Jurkat, Clone E6-1 (cell line): ENCODE results near the gene CCT3.
"Not testable (repeated sequence)": the region's sequence is repeated elsewhere in the genome, so short reads cannot be mapped to it uniquely, and the experiment has no call there.

Experiments used
- DNase-seq: peaks from one replicate; pipeline ENCODE4 v3.0.0-alpha.2; 2011; ENCODE audit warnings: low read depth, low spot score
- H3K4me3 ChIP-seq: 2 replicates; pipeline ENCODE4 v1.5.1; 2011; ENCODE audit warnings: mild to moderate bottlenecking, low read length, control low read depth, moderate library complexity

The CCT3 gene

DNA sequence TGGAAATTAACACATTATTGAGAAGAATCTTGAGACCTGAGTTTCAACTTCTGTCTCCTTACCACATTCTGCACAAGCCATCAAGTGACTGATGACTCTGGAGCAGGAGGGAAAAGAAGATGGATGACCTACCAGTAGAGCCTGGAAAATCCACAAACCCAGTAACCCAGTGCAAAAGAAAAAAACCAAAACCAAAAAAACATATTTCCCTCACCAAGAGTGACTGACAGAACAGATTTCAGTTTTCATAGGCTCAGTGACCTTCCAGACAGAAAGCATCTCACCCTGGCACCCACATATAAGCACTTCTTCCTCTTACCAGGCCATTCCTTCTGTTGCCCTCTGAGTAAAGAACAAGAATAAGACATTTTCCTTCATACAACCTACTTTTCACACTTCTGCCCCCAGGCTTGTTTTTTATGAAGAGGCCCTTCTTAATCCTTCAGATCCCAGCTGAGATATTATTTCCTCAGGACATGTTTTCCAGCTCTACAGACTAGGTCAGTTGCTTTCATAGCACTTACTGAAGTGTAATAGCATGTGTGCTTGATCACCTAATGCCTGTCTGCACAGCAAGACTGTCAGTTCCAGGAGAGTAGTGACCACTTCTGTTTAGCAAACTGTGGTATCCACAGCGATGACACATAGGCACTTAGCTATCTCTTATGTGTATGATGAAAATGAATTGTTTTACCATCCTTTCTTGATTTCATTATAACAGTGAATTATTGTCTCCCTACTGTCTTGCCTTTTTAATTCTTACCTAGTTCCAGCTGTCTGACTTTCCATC lies 4.3 kb upstream of the CCT3 start:
- DNase-seq, result no peak

DNA sequence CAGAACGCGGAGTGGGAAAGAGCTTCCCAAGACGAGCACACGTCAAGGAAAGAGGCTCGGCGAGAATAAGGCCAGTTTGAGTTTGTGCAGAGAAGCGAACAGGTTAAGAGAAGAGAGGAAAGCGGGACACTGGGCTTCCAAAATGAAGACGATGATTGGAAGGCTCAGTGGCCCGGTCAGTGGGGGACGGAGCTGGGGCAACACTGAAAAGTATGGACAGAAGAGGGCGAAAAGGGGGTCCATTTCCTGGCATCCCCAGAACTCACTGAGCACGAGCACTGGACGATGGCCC lies 258 bp downstream of the CCT3 start:
- H3K4me3 ChIP-seq, result peak overlapping the region; percentile 80
- DNase-seq, result no peak

More for the DNA sequence above, 4.3 kb upstream of the CCT3 start:
- no peak overlapping the region for H3K4me3 ChIP-seq

DNA sequence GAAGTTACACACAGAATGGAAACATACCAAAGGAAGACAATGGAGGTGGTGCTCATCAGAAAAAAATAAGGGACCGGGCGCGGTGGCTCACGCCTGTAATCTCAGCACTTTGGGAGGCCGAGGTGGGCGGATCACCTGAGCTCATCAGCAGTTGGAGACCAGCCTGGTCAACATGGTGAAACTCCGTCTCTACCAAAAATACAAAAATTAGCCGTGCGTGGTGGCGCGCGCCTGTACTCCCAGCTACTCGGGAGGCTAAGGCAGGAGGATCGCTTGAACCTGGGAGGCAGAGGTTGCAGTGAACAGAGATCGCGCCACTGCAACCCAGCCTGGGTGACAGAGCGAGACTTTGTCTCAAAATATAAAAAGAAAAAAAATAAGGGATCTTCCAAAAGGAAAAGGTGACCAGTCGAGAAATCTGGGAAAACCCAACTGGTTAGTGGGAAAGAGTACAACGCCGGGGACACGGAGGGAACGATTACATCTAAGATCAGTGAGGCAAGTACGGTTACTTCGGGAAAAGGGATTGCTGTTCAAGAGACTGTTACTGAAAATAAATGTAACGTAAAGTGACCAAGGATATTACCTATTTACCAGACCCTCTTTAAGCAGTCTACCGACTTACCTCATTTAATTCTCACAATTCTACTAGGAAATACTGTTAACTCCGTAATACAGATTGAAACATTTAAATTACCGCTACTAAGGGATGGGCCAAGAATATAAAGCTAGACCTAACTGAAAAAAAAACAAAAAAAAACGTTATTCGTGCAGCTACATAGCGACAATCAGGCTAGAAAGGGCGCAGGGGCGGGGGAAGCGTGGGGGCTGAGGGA lies 822 bp downstream of the CCT3 start:
- no peak for DNase-seq
- peak overlapping the region; percentile 80 for H3K4me3 ChIP-seq

DNA sequence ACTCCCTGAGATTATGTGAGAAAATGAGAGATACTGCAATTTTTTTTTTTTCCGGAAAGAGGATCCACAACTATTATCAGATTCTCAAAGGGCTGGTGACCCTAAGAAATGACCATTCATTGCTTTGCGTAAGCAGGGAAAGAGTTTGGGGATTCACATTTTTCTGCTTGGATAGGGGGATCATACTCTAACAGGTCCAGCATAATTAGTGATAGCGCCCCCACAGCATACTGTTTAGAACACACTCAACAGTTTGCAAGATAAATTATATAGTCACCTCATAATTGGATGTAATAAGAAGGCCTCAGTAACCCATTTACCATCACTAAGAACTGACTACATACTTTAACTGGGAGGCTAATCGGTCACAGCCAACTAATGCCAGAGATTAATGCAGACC lies 1.9 kb downstream of the CCT3 start:
- peak overlapping the region; percentile 80 for H3K4me3 ChIP-seq
- DNase-seq, result peak; percentile 28

DNA sequence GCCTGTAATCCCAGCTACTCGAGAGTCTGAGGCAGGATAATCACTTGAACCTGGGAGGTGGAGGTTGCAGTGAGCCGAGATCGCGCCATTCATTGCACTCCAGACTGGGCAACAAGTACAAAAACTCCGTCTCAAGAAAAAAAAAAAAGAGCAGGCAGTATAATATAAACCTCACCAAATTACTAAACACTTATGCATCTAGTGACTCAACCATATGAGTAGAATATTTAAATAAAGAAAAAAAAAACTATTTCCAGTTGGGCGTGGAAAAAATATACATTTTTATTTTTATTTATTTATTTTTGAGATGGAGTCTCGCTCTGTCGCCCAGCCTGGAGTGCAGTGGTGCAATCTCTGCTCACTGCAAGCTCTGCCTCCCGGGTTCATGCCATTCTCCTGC lies 14.9 kb downstream of the CCT3 start:
- not testable (repeated sequence) for DNase-seq, H3K4me3 ChIP-seq

DNA sequence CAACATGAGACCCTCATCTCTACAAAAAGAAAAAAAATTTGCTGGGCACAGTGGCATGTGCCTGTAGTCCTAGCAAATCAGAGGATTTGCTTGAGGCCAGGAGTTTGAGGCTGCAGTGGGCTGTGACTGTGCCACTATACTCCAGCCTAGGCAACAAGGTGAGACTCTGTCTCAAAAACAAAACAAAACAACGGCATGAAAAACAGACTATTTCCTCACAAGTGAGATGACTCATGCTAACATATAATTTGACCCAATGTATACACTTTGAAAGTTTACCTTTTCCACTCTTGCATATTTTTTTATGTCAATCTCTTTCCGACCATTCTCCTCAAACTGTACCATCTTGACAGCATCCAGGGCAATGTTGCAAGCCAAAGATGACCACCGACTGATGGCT lies 17.5 kb downstream of the CCT3 start:
- no peak for DNase-seq
- H3K4me3 ChIP-seq, result no peak overlapping the region

DNA sequence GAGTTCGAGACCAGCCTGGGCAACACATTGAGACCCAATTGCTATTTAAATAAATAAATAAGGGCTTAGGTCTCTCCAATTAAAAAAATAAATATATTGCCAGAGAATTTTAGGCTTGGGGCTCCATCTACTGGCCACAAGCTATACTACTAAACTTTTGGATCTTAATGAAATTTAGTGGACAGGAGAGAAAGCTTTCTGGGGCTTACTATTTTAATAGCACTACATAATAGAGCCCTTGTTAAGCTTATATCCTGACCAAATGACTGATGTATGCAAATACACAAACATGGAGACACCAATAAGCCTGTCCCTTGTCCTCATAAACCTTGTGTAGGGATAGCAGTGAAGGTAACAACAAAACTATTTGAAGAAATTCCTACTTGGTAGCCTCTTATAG lies 18.4 kb downstream of the CCT3 start:
- no peak for DNase-seq
- no peak overlapping the region for H3K4me3 ChIP-seq

DNA sequence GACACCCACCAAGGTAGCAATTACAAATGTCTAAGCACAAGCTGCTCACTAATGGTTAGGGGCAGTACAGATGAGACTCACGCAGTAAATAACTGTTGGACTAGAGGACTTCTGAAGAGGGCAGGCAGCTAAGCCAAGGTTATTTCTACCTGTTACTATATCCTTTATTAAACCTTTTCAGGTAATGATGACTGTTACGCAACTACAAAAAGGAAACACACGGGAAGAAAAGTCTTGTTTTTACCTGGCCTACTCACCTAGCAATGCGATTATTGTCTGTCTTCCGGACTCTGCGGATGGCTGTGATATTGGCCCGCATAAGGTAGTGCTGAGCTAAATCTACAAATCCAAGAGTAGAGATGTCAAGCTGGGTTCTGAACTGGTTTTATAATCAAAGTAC lies 21.2 kb downstream of the CCT3 start:
- H3K4me3 ChIP-seq, result no peak overlapping the region
- no peak for DNase-seq

DNA sequence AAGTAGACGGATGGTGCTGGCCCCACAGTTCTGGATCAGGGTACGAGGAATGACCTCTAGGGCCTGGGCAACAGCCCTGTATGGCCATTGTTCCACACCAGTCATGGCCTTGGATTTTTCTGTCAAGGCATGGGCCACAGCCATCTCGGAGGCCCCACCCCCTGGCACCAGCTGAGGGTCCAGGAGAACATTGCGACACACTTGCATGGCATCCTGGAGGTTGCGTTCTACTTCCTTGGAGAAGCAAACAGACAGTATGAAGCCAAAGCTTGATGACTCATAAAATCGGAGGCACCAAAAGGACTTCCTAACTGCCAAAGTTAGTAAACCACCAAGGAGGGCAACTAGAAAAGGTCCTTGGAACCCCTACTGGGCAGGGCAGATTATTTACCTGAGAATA lies 27.1 kb downstream of the CCT3 start:
- no peak for DNase-seq

DNA sequence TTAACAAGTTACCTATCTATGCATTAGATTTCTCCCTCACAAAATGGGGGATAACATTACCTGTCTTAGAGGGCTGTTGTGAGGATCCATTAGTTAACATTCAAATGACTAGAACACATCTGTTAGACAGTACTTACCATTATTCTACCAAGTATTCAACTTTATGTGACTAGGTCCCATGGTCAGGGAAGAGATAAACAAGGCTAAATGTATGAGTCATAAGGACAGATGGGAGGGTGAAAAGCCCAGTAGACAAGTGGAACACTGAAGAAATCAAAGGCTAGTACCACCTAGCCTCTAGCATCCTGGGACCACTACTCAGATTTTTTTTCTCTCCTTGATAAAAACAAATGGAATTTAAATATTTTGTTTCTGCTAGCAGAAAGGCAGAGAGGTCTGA lies 30.0 kb downstream of the CCT3 start:
- no peak for DNase-seq

More for the DNA sequence above, 27.1 kb downstream of the CCT3 start:
- no peak overlapping the region for H3K4me3 ChIP-seq

DNA sequence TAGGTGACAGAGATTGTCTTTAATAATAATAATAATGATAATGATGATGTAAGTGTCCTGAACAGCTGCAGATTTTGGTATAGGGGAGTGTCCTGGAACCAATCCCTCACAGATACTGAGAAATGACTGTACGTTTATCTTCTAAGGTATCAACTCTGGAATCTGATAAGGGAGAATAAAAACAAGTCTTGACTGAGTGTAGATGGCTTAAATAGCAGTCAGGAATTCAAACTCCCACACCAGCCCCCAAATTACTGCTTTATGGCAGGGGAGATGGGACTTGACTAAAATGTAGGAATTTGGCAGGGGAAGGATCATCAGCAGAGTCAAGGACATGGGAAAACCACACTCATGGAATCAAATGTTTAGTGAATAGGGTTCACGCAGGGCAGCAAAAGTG lies 32.9 kb downstream of the CCT3 start:
- H3K4me3 ChIP-seq, result no peak overlapping the region
- DNase-seq, result no peak

More for the DNA sequence above, 30.0 kb downstream of the CCT3 start:
- H3K4me3 ChIP-seq, result no peak overlapping the region

DNA sequence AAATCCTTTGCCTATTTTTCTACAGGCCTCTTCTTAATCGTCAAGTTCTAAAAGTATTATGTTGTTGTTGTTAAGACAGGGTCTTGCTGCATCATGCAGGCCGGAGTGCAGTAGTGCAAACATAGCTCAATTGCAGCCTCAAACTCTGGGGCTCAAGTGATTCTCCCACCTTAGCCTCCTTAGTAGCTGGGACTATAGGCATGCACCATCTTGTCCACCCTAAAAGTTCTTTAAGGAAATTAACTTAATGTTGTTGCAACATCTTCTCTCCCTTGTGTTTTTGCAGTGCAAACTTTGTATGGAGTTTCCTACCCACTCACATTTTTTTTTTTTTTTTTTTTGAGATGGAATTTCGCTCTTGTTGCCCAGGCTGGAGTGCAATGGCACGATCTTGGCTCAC lies 34.9 kb downstream of the CCT3 start:
- no peak for DNase-seq
- H3K4me3 ChIP-seq, result no peak overlapping the region

DNA sequence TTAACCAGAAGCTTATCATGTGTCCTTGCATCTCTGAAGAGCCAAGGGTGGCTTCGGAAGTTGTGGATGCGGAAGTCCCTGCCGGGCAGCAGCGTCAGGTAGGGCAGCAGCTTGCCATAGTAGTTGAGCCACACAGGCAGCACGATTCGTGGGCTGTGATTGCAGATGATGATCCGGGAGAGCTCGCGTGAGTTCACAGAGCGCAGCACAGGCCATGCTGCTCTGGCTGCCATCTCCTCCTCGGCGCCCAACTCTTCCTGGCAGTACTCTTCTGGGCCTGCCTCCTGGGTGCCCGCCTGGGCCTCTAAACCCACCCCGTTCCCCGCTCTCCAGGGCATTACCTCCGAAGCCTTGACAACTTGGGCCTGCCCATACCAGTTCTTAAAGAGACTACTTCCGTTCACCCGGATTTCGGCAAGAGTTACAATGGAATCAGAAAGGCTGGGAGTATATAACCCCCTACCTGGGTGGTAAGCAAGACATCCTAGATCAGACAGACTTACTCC lies 39.2 kb downstream of the CCT3 start, which contains the start of gene VHLL:
TSS of gene VHLL (minus strand) at position 456 of the 506 bp plus-strand sequence. CDS start at position 338, 118 bp downstream.
- H3K4me3 ChIP-seq, result no peak within 1 kb of the TSS
- DNase-seq, result no peak

DNA sequence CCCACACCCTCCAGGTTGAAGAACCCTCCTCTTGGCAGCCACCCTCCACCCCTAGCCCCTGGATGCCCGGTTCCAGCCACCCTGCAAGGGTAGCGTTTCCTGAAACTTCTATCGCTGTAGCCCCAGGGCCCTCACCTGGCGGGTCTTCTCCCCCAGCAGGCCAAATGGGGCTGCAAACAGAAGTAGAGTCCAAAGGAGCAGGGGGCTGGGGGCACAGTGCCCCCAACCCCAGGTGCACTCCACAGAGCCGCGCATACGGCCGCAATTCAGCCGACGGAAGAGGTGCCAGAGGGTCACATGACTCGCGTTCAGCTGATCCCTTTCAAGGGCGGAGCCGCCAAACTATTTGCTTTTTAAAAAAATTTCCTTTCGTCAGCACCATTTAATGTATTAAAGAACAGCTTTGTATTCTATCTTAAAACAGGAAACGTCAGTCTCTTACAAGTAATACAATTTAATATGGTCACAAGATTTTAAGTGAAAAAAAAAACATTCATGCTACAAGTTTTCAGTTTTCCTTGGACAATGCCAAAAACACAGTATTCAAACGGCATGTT lies 42.6 kb downstream of the CCT3 start, which contains the start of gene GLMP:
TSS of gene GLMP (minus strand) at position 289 of the 557 bp plus-strand sequence. CDS start at position 255, 34 bp downstream.
- peak; percentile 59 for DNase-seq
- H3K4me3 ChIP-seq, result peak within 1 kb of the TSS; percentile 83

DNA sequence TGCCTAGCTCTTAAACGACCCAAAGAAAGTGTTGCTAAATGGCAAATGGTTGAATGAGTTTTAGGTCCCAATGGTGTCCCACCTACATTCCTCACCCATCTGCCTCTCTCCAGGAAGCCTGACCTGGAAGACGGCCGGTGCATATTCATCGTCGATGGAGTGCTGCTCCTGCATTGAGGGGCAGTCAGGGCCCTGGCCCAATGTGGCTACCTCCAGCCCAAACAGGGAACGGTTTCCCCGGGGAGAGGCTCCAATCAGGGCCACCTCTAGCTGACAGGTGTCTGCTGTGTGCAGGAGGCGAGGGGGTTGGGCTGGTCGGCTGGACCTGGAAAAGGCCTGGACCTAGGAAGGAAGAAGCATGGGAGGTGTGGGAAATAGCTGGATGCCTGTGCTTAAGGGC lies 44.2 kb downstream of the CCT3 start:
- H3K4me3 ChIP-seq, result no peak overlapping the region
- no peak for DNase-seq

DNA sequence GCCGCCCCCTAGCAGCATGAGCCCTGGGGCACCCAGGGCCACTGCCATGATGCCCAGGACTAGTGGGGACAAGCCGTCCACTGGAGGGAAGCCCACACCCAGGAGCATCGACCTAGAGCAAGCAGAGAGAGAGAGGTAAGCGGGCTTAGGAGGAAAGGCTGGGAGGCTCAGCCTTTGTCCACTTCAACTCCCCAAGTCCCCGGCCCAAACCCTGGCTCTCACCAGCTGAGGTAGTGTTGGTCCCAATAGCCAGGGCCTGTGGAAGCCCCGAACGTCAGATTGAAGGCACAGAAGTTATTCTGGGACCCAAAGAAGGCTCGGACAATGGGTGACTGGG lies 45.0 kb downstream of the CCT3 start:
- no peak for DNase-seq

DNA sequence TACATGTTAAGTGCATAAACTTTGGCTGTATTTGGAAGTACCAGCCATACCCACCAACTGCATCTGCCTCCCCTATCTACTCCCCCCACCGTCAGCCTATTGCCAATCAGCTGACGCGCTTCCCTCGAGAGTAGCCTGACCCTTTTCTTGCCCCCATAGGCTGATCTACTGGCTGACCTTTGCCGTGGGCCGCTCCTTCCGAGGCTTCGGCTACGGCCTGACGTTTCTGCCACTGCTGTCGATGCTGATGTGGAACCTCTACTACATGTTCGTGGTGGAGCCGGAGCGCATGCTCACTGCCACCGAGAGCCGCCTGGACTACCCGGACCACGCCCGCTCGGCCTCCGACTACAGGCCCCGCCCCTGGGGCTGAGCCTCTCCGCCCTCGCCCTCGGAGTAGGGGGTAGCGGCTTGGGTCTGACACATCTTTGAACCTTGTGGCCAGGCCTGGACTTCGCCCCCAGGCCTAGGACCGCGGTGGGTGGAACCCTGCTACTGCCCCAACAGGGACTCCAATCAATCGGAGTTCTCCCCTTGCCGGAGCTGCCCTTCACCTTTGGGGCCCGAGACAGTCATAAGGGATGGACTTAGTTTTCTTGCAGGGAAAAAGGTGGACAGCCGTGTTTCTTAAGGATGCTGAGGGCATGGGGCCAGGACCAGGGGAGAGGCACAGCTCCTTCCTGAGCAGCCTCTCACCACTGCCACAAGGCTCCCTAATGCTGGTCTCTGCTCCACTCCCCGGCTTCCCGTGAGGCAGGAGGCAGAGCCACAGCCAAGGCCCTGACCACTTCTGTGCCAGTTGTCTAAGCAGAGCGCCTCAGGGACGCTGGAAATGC lies 46.6 kb downstream of the CCT3 start:
- DNase-seq, result no peak
- no peak overlapping the region for H3K4me3 ChIP-seq

More for the DNA sequence above, 45.0 kb downstream of the CCT3 start:
- no peak overlapping the region for H3K4me3 ChIP-seq

DNA sequence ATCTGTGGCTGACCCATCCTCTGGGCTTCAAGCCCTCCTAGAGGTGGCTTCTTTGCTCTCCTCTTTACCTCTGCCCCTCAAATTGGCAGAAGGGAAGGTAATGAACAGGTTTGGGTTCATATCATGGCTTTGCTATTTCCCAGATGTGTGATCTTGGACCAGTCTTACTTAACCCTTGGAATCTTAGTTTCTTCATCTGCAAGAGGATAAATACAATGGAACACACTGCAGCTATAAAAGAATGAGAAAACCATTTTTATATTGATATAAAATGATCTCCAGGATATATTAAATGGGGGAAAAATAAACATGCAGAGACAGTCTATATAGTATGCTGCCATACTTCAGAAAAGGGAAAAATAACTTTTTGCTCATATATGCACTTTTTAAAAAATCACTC lies 48.2 kb downstream of the CCT3 start:
- no peak for DNase-seq

DNA sequence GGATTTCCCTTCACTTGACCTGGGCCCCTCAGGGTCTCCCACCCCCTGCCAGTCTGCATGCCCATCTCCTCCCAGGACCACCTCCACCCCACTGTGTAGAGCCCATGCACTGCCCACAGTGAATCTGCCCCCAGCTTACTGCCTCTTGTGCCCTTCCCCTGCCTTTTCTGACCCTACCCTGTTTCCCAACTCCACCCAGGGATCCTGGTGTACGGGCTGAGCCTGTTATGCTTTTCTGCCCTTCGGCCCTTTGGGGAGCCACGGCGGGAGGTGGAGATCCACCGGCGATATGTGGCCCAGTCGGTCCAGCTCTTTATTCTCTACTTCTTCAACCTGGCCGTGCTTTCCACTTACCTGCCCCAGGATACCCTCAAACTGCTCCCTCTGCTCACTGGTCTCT lies 52.0 kb downstream of the CCT3 start:
- no peak for DNase-seq
- H3K4me3 ChIP-seq, result no peak overlapping the region

More for the DNA sequence above, 48.2 kb downstream of the CCT3 start:
- no peak overlapping the region for H3K4me3 ChIP-seq
